Erythroblast (primary cell): Measurements from ENCODE around the gene DIABLO.

ENCODE experiments used
- GATA1 ChIP-seq: IDR thresholded peaks from 2 replicates; pipeline ENCODE4 v1.6.1; 2011; ENCODE audit warnings: low read depth, mild to moderate bottlenecking, control low read depth, low read length, moderate library complexity
- POLR2A ChIP-seq: IDR thresholded peaks from 2 replicates; pipeline ENCODE4 v1.6.1; 2011; ENCODE audit warnings: mild to moderate bottlenecking, low read length

DNA sequence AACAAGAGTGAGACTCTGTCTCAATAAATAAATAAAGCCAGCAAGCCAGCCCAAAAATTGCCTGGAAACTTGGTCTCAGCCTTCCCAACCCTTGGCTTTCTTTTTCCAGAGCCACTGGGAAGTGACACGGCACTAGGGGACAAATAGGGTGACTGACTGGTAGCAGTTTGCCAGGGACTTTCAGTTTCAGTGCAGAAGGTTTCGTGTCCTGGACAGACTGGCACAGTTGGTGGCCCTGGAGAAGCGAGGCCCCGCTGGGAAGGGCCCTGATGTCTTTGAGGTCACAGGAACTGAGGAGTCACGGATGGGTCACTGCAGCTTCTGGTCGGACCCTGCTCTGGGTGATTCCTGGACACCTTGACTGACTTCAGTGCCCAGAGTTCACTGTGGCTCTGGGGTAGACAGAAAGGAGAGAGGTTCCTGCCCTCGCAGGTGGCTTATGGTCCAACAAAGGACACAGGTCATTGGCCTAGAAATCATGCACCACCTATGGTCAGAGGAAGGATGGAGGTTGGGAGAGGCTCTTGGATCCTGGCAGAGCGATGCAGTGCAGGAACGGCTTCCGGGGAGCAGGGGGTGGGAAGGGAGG, 40.3 kb downstream of the DIABLO start:
- TF ChIP-seq POLR2A, result no peak
- TF ChIP-seq GATA1, result no peak
